Vagina (tissue), 2 donors: ENCODE measurements around the gene AGBL4. TPM values are rescaled to one million over a fixed set of nuclear protein-coding genes. Genes with fewer than 3 reads are reported as not detected.

Source experiments
- DNase-seq, 2 donors: peaks; one replicate each; pipeline ENCODE4 v3.0.0-alpha.2; 2017; ENCODE audit errors: extremely low spot score in 2 of 2
- H3K27ac ChIP-seq: fragments of 200-600 bp; sonication (generic); one replicate; pipeline ENCODE4 v1.5.1; 2019
- H3K27me3 ChIP-seq: fragments of 200-600 bp; sonication (generic); one replicate; pipeline ENCODE4 v1.5.1; 2019
- H3K36me3 ChIP-seq, 2 donors: fragments of 200-600 bp; sonication (generic); one replicate each; pipeline ENCODE4 v1.5.1; 2017 to 2019
- H3K4me1 ChIP-seq: fragments of 200-600 bp; sonication (generic); one replicate; pipeline ENCODE4 v1.5.1; 2019
- H3K4me3 ChIP-seq, 2 donors: fragments of 200-600 bp; sonication (generic); 1 replicate in 1 of 2; 2 replicates in 1 of 2; pipeline ENCODE4 v1.5.1; 2016 to 2019
- H3K9me3 ChIP-seq: fragments of 200-600 bp; sonication (generic); one replicate; pipeline ENCODE4 v1.5.1; 2019
- CTCF ChIP-seq, 3 experiments: fragments of 450-650 bp in 2 of 3; fragments of 200-600 bp in 1 of 3; sonication (generic) in 1 of 3; IDR thresholded peaks; one replicate each; pipeline ENCODE4 v1.5.1; 2017 to 2019; ENCODE audit warnings: antibody characterized with exemption in 3 of 3, mild to moderate bottlenecking in 2 of 3, moderate library complexity in 2 of 3
- POLR2A ChIP-seq, 2 donors: fragments of 450-650 bp; IDR thresholded peaks; one replicate each; pipeline ENCODE4 v1.6.1; 2017; ENCODE audit warnings: antibody characterized with exemption in 2 of 2, mild to moderate bottlenecking in 2 of 2, moderate library complexity in 2 of 2
- POLR2AphosphoS5 ChIP-seq, 2 donors: sonication (generic); formaldehyde crosslinking; IDR thresholded peaks; one replicate each; pipeline ENCODE4 v1.9.0; 2017; ENCODE audit warnings: antibody characterized with exemption in 2 of 2, mild to moderate bottlenecking in 2 of 2, low read depth in 1 of 2; ENCODE audit not compliant: insufficient read depth in 1 of 2
- intact Hi-C: fragments of 100-400 bp; cut with DNase I; formaldehyde crosslinking; loops from one replicate; pipeline ENCODE4 v1.15.1; 2023
- total RNA-seq: library from RNA; depleted of rRNA; stranded (reverse); fragments of >200 nt; gene quantifications from one replicate; pipeline ENCODE4 v1.2.3, GENCODE V29; 2016

AGBL4 gene
- total RNA-seq, 1 donor from 2014 or later, result not detected

- Histone ChIP-seq H3K9me3 (no peaks in the 10 kb centered on the region), H3K4me3 (no peak overlapping the region), H3K27ac (no peak overlapping the region), H3K36me3 (no peaks in the 10 kb centered on the region), H3K27me3 (no peaks in the 10 kb centered on the region), H3K4me1 (no peaks in the 10 kb centered on the region)
- TF ChIP-seq POLR2A (IDR thresholded peaks at IDR 0.05) (no peak), POLR2AphosphoS5 (IDR thresholded peaks at IDR 0.05; ENCODE audit: insufficient read depth in 1 of 2, low read depth in 1 of 2) (no peak), CTCF (IDR thresholded peaks at IDR 0.05) (no peak)
- intact Hi-C loops, result no loop called here
- DNase-seq, result no peak
Observed at GRCh38 chr1:49364676-49365075, 659.1 kb downstream of the AGBL4 start.

GRCh38 chr1:49363628-49364027 lies 660.1 kb downstream of the AGBL4 start:
- no peak for DNase-seq
- Histone ChIP-seq H3K36me3 (no peaks in the 10 kb centered on the region), H3K9me3 (no peaks in the 10 kb centered on the region), H3K4me3 (no peak overlapping the region), H3K27ac (no peak overlapping the region), H3K27me3 (no peaks in the 10 kb centered on the region), H3K4me1 (no peaks in the 10 kb centered on the region)
- no peak for TF ChIP-seq POLR2AphosphoS5 (IDR thresholded peaks at IDR 0.05; ENCODE audit: insufficient read depth in 1 of 2, low read depth in 1 of 2)
- TF ChIP-seq CTCF (IDR thresholded peaks at IDR 0.05), result no peak
- TF ChIP-seq POLR2A (IDR thresholded peaks at IDR 0.05), result no peak
- intact Hi-C loops, result no loop called here

- H3K27me3 ChIP-seq, result no peaks in the 10 kb centered on the region
- no peaks in the 10 kb centered on the region for H3K36me3 ChIP-seq
- H3K4me1 ChIP-seq, result no peaks in the 10 kb centered on the region
- H3K9me3 ChIP-seq, result no peaks in the 10 kb centered on the region
- no peak overlapping the region for H3K27ac ChIP-seq
- H3K4me3 ChIP-seq, result no peak overlapping the region
- intact Hi-C loops, result loop anchor here (2.0 kb wide), 1 partner anchor 27 kb away; no protein-coding TSS in a partner anchor
- TF ChIP-seq POLR2A (IDR thresholded peaks at IDR 0.05), result no peak
- no peak for DNase-seq
Observed at GRCh38 chr1:49358036-49358435, 665.7 kb downstream of the AGBL4 start.

- no peaks in the 10 kb centered on the region for H3K36me3 ChIP-seq
- DNase-seq, result no peak
- no peak overlapping the region for H3K4me3 ChIP-seq
- intact Hi-C loops, result no loop called here
- H3K27me3 ChIP-seq, result no peaks in the 10 kb centered on the region
- no peaks in the 10 kb centered on the region for H3K9me3 ChIP-seq
- no peaks in the 10 kb centered on the region for H3K4me1 ChIP-seq
- no peak overlapping the region for H3K27ac ChIP-seq
- TF ChIP-seq POLR2A (IDR thresholded peaks at IDR 0.05), result no peak
- TF ChIP-seq CTCF (IDR thresholded peaks at IDR 0.05), result no peak
Observed at GRCh38 chr1:49356594-49356993, 667.2 kb downstream of the AGBL4 start.

GRCh38 chr1:49351768-49352167 lies 672.0 kb downstream of the AGBL4 start:
- H3K4me1 ChIP-seq, result no peaks in the 10 kb centered on the region
- H3K27me3 ChIP-seq, result no peaks in the 10 kb centered on the region
- no peaks in the 10 kb centered on the region for H3K36me3 ChIP-seq
- H3K9me3 ChIP-seq, result no peaks in the 10 kb centered on the region
- intact Hi-C loops, result no loop called here
- DNase-seq, result no peak
- H3K27ac ChIP-seq, result no peak overlapping the region
- no peak for TF ChIP-seq POLR2AphosphoS5 (IDR thresholded peaks at IDR 0.05; ENCODE audit: insufficient read depth in 1 of 2, low read depth in 1 of 2)
- TF ChIP-seq POLR2A (IDR thresholded peaks at IDR 0.05), result no peak
- no peak for TF ChIP-seq CTCF (IDR thresholded peaks at IDR 0.05)
- no peak overlapping the region for H3K4me3 ChIP-seq
